ENCODE data around the gene IFT57.

DNA sequence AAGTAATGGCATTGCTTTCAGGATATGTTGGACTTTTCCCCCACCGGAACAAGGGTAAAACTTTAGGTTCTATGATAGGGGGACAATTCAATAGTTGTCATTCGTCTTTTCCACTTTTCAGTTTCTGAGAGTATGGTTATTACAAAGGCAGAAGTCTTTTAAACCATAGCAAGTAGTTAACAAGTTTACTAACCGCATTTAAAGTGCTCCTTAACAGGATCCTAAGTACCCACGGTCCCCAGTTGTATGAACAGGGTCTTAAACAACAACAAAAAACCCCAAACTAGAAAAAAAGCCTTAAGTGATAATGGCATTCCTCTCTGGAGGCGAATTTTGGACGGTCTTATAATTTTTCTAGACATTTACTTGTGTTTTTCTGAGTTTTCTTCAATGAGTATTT, 831 bp downstream of the IFT57 start:
- TF ChIP-seq, protein P1, sequence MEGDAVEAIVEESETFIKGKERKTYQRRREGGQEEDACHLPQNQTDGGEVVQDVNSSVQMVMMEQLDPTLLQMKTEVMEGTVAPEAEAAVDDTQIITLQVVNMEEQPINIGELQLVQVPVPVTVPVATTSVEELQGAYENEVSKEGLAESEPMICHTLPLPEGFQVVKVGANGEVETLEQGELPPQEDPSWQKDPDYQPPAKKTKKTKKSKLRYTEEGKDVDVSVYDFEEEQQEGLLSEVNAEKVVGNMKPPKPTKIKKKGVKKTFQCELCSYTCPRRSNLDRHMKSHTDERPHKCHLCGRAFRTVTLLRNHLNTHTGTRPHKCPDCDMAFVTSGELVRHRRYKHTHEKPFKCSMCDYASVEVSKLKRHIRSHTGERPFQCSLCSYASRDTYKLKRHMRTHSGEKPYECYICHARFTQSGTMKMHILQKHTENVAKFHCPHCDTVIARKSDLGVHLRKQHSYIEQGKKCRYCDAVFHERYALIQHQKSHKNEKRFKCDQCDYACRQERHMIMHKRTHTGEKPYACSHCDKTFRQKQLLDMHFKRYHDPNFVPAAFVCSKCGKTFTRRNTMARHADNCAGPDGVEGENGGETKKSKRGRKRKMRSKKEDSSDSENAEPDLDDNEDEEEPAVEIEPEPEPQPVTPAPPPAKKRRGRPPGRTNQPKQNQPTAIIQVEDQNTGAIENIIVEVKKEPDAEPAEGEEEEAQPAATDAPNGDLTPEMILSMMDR (IDR thresholded peaks at IDR 0.05; ENCODE audit: low read length) = no peak
- TF ChIP-seq EZH2phosphoT487 (IDR thresholded peaks at IDR 0.05; ENCODE audit: low read length) = no peak
